SK-N-SH (cell line): Measurements from ENCODE around the gene BCAS3. TPM values are rescaled to one million over a fixed set of nuclear protein-coding genes. Genes with fewer than 3 reads are reported as not detected.

Experiments
- CTCF ChIA-PET: fragments of 300-600, 350-600 bp; formaldehyde crosslinking; extraction: SDS; loops from one replicate; lab custom pipeline; 2021; lab: Yijun Ruan, JAX
- POLR2A ChIA-PET: fragments of 350-600 bp; sonication (Branson Sonifier 250); formaldehyde crosslinking; extraction: SDS; loops from one replicate; lab custom pipeline; 2020; ENCODE audit warnings: antibody characterized with exemption, inconsistent platforms; lab: Yijun Ruan, JAX
- DNase-seq: peaks from one replicate; pipeline ENCODE4 v3.0.0; 2012
- H2AFZ ChIP-seq: fragments of 200-600 bp; sonication (generic); 2 replicates; pipeline ENCODE4 v1.8.1; 2016; ENCODE audit warnings: antibody characterized with exemption, mild to moderate bottlenecking, low read depth
- H3F3A ChIP-seq: fragments of 200-600 bp; sonication (generic); replicated peaks from 2 replicates; pipeline ENCODE3; 2016; ENCODE audit warnings: antibody characterized with exemption, mild to moderate bottlenecking; ENCODE audit not compliant: insufficient read depth
- H3K27ac ChIP-seq, 2 experiments: fragments of 200-500 bp in 1 of 2; fragments of 200-600 bp in 1 of 2; sonication (Bioruptor generic) in 1 of 2; sonication (generic), shearing (Covaris generic) in 1 of 2; 2 replicates each; pipeline versions ENCODE4 v1.5.1 to v1.6.1; 2014 to 2016; ENCODE audit warnings: low read depth in 2 of 2, inconsistent platforms in 1 of 2, low read length in 1 of 2, mild to moderate bottlenecking in 1 of 2, mixed read lengths in 1 of 2
- H3K27me3 ChIP-seq: fragments of 200-600 bp; sonication (generic), shearing (Covaris generic); 2 replicates; pipeline ENCODE4 v1.6.1; 2016; ENCODE audit warnings: mixed run types; ENCODE audit not compliant: insufficient read depth
- H3K36me3 ChIP-seq, 2 experiments: fragments of 200-500 bp in 1 of 2; fragments of 200-600 bp in 1 of 2; sonication (Bioruptor generic) in 1 of 2; sonication (generic) in 1 of 2; replicated peaks in 1 of 2; 2 replicates each; pipeline versions ENCODE3 to v1.5.1; 2014 to 2016; ENCODE audit warnings: low read length in 1 of 2, mild to moderate bottlenecking in 1 of 2; ENCODE audit not compliant: insufficient read depth in 2 of 2, control insufficient read depth in 1 of 2
- H3K4me1 ChIP-seq, 2 experiments: fragments of 200-500 bp in 1 of 2; fragments of 200-600 bp in 1 of 2; sonication (Bioruptor generic) in 1 of 2; sonication (generic), shearing (Covaris generic) in 1 of 2; 2 replicates each; pipeline versions ENCODE4 v1.5.1 to v1.6.1; 2014 to 2016; ENCODE audit warnings: low read depth in 1 of 2, low read length in 1 of 2, mixed run types in 1 of 2; ENCODE audit not compliant: insufficient read depth in 2 of 2, control insufficient read depth in 1 of 2
- H3K4me2 ChIP-seq: fragments of 200-600 bp; sonication (generic), shearing (Covaris generic); 2 replicates; pipeline ENCODE4 v1.6.1; 2017; ENCODE audit warnings: mixed run types
- H3K4me3 ChIP-seq, 2 experiments: fragments of 200-500 bp in 1 of 2; fragments of 200-600 bp in 1 of 2; sonication (Bioruptor generic) in 1 of 2; sonication (generic), shearing (Covaris generic) in 1 of 2; 2 replicates each; pipeline versions ENCODE4 v1.5.1 to v1.8.1; 2014 to 2016; ENCODE audit warnings: low read depth in 2 of 2, inconsistent platforms in 1 of 2, low read length in 1 of 2, mild to moderate bottlenecking in 1 of 2, mixed read lengths in 1 of 2, moderate library complexity in 1 of 2
- H3K79me2 ChIP-seq: fragments of 200-600 bp; sonication (generic); 2 replicates; pipeline ENCODE4 v1.8.1; 2017; ENCODE audit warnings: mild to moderate bottlenecking; ENCODE audit not compliant: insufficient read depth
- H3K9ac ChIP-seq: fragments of 200-600 bp; sonication (generic); 2 replicates; pipeline ENCODE4 v1.6.1; 2017; ENCODE audit warnings: mixed run types
- H3K9me2 ChIP-seq: fragments of 200-600 bp; sonication (generic); 2 replicates; pipeline ENCODE4 v1.6.1; 2017; ENCODE audit warnings: mixed run types
- H3K9me3 ChIP-seq: fragments of 200-600 bp; sonication (generic); 2 replicates; pipeline ENCODE4 v1.6.1; 2017; ENCODE audit warnings: mixed run types, mild to moderate bottlenecking, moderate library complexity
- H4K20me1 ChIP-seq: fragments of 200-600 bp; sonication (generic); 2 replicates; pipeline ENCODE4 v1.6.1; 2017; ENCODE audit warnings: mild to moderate bottlenecking, mixed run types; ENCODE audit not compliant: insufficient read depth
- FOXM1 ChIP-seq: IDR thresholded peaks from 2 replicates; pipeline ENCODE4 v1.4.0; 2012; ENCODE audit warnings: low read depth, mild to moderate bottlenecking
- MXI1 ChIP-seq: IDR thresholded peaks from 2 replicates; pipeline ENCODE4 v1.6.1; 2012; ENCODE audit warnings: mild to moderate bottlenecking, low read depth, low read length, improper control_type of control experiment
- RFX5 ChIP-seq: IDR thresholded peaks from 2 replicates; pipeline ENCODE4 v1.6.1; 2012; ENCODE audit warnings: mild to moderate bottlenecking, improper control_type of control experiment, low read length
- SMC3 ChIP-seq: IDR thresholded peaks from 2 replicates; pipeline ENCODE4 v1.6.1; 2012; ENCODE audit warnings: low read depth, low read length, improper control_type of control experiment
- TEAD4 ChIP-seq: IDR thresholded peaks from 2 replicates; pipeline ENCODE4 v1.4.0; 2012; ENCODE audit warnings: mild to moderate bottlenecking, borderline replicate concordance; ENCODE audit not compliant: insufficient read depth
- whole genome bisulfite sequencing: methylation state at CpG from one replicate; pipeline ENCODE4 v1.1.6; 2017; ENCODE audit warnings: low lambda C conversion rate; 5-methylcytosine and 5-hydroxymethylcytosine counted together
- polyA plus RNA-seq, 3 experiments: library from polyadenylated mRNA; depleted of rRNA; stranded (reverse); fragments of >200 nt; gene quantifications; 2 replicates each; pipeline ENCODE4 v1.2.3, GENCODE V29; 2012
- TF ChIP-seq, protein P1 (sequence below): fragments of 200-600 bp; sonication (generic); IDR thresholded peaks from 2 replicates; pipeline ENCODE4 v1.6.1; 2017; ENCODE audit warnings: antibody characterized with exemption, mild to moderate bottlenecking, moderate library complexity
- TF ChIP-seq, protein P2 (sequence below): fragments of 150-350 bp; IDR thresholded peaks from 2 replicates; pipeline ENCODE4 v1.6.1; 2017; ENCODE audit warnings: antibody characterized with exemption, low read length, low read depth, borderline replicate concordance

The BCAS3 gene
- polyA plus RNA-seq, 1 of the 3 experiments (the other 2 are of a cell fraction): 5.9 TPM

DNA sequence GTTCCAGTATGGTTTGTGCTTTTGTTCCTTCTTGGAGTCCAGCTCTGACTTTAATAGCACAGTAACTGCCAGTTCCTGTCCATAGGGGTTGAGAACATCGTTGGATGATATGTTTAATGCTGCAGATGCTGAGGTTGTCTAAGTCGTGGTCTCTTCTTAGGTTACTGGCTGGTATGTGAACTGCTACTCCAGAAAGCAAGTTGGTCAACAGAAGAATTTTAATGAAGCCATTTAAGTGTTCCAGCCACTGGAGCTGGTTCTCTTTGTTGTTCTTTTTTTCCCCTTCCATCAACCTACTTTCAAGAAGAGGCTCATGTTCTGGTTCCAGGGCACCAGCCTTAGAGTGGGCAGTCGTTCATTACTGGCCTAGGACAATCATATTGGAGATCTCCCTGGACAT, 581.7 kb downstream of the BCAS3 start:
- H2AFZ ChIP-seq: no peak overlapping the region
- no peak overlapping the region for H3K4me3 ChIP-seq
- no peaks in the 10 kb centered on the region for H3F3A ChIP-seq
- no peaks in the 10 kb centered on the region for H3K9me2 ChIP-seq
- H3K9ac ChIP-seq: no peak overlapping the region
- DNase-seq: no peak
- POLR2A ChIA-PET: no interaction called here
- no peaks in the 10 kb centered on the region for H3K79me2 ChIP-seq
- no peak overlapping the region for H3K4me2 ChIP-seq
- CTCF ChIA-PET: interaction anchor here (0.9 to 2.0 kb wide), 4 partner anchors 9 to 124 kb away, joined by 3 to 7 read pairs (median 3); no protein-coding TSS in a partner anchor
- TF ChIP-seq, protein P1, sequence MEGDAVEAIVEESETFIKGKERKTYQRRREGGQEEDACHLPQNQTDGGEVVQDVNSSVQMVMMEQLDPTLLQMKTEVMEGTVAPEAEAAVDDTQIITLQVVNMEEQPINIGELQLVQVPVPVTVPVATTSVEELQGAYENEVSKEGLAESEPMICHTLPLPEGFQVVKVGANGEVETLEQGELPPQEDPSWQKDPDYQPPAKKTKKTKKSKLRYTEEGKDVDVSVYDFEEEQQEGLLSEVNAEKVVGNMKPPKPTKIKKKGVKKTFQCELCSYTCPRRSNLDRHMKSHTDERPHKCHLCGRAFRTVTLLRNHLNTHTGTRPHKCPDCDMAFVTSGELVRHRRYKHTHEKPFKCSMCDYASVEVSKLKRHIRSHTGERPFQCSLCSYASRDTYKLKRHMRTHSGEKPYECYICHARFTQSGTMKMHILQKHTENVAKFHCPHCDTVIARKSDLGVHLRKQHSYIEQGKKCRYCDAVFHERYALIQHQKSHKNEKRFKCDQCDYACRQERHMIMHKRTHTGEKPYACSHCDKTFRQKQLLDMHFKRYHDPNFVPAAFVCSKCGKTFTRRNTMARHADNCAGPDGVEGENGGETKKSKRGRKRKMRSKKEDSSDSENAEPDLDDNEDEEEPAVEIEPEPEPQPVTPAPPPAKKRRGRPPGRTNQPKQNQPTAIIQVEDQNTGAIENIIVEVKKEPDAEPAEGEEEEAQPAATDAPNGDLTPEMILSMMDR: no peak
- TF ChIP-seq, protein P2, sequence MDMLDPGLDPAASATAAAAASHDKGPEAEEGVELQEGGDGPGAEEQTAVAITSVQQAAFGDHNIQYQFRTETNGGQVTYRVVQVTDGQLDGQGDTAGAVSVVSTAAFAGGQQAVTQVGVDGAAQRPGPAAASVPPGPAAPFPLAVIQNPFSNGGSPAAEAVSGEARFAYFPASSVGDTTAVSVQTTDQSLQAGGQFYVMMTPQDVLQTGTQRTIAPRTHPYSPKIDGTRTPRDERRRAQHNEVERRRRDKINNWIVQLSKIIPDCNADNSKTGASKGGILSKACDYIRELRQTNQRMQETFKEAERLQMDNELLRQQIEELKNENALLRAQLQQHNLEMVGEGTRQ: no peak
- no peak for TF ChIP-seq TEAD4
- H3K27ac ChIP-seq: no peak overlapping the region
- no peaks in the 10 kb centered on the region for H4K20me1 ChIP-seq
- H3K27me3 ChIP-seq: no peaks in the 10 kb centered on the region
- H3K4me1 ChIP-seq: peaks cover 0 to 3% of the 10 kb centered on the region in 2 experiments; a peak in 2 of 4 replicates
- no peaks in the 10 kb centered on the region for H3K9me3 ChIP-seq
- H3K36me3 ChIP-seq: no peaks in the 10 kb centered on the region
- WGBS: 54% methylated on average over 3 of the region's 3 CpGs

DNA sequence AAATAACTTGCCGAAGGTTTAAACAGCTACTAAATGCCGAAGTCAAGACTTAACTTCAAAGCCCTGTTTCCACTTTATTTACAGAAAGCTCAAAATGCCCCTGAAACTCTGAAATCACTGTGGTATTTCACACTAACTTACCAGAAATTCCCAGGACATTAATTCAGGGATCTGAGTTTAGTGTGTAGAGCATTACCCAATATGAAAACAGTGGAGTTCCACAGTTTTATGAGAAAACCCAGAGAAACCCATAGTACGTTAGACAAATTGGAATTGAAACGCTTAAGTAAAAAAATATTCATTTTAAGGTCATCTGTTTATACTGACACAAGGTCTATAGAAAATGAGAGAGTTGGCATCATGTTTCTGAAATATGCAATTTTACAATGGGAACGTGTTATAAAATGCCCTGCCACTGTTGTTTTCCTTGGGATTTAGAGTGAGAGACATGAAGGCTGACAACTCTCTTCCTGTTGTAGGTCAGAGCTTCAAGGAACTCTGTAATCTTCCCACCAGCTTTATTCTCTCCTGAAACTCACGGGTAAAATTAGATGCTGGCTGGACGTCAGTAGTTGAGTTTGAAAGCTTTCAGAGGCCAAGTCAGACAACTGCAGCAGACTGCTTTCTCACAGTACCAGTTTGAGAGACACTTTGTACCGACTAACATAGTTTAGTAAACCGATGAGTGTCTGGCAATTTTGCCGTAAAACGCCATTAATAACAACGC, 582.6 kb downstream of the BCAS3 start:
- Histone ChIP-seq H3K27ac (no peak overlapping the region; a peak in 1 of 4 replicates), H2AFZ (no peak overlapping the region), H3K79me2 (no peaks in the 10 kb centered on the region), H3K4me3 (no peak overlapping the region), H3K9me2 (no peaks in the 10 kb centered on the region), H3F3A (no peaks in the 10 kb centered on the region), H3K9me3 (no peaks in the 10 kb centered on the region), H3K4me2 (no peak overlapping the region), H3K9ac (no peak overlapping the region), H4K20me1 (no peaks in the 10 kb centered on the region), H3K36me3 (no peaks in the 10 kb centered on the region), H3K27me3 (no peaks in the 10 kb centered on the region), H3K4me1 (peaks cover 0 to 3% of the 10 kb centered on the region in 2 experiments; a peak in 2 of 4 replicates)
- ChIA-PET POLR2A (no interaction called here), CTCF (interaction anchor here (0.6 to 2.0 kb wide), 3 partner anchors 10 to 27 kb away, joined by 3 to 7 read pairs (median 4); no protein-coding TSS in a partner anchor)
- 91% methylated on average over 12 of the region's 12 CpGs for WGBS
- TF ChIP-seq FOXM1 (no peak), RFX5 (no peak), SMC3 (no peak), MXI1 (no peak)
- no peak for DNase-seq
